ENCODE data around the gene CLASP1. TPM values are rescaled to one million over a fixed set of nuclear protein-coding genes. Genes with fewer than 3 reads are reported as not detected.
"Not testable (repeated sequence)": the region's sequence is repeated elsewhere in the genome, so short reads cannot be mapped to it uniquely, and the experiment has no call there.

The CLASP1 gene
- total and polyA plus RNA-seq, 2 experiments from 2014 or later = 20.1 to 37.4 TPM

DNA sequence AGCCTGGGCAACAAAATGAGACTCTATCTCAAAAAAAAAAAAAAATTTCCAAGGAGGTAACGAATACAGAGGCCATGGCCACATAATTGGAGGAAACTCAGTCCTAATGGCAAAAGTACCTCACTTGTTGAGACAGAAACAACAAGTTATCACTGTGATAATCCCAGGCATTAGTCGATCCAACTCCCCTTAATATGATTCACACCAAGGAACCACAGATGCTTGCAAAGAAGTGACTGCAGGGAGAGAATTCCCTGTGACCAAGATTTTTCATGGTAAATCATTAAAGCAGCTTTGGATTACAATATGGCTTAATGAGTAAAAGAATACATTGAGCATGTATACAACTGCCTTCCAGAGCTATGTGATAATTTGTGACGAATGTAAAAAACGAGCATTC, 199.0 kb downstream of the CLASP1 start:
- no peak overlapping the region for H3K4me3 ChIP-seq
- H3K9me3 ChIP-seq (ENCODE audit: low read depth) = no peaks in the 10 kb centered on the region
- no peak overlapping the region for H3K4me2 ChIP-seq (ENCODE audit: unreplicated experiment)
- H3K27me3 ChIP-seq (replicated peaks; ENCODE audit: insufficient read depth) = no peaks in the 10 kb centered on the region
- no peaks in the 10 kb centered on the region for H3K9me2 ChIP-seq (ENCODE audit: insufficient read depth)
- H2AFZ ChIP-seq = no peak overlapping the region
- no peak for TF ChIP-seq EZH2 (IDR thresholded peaks at IDR 0.05; ENCODE audit: insufficient read depth, poor library complexity, severe bottlenecking)
- TF ChIP-seq EZH2phosphoT487 (IDR thresholded peaks at IDR 0.05; ENCODE audit: insufficient read depth, low read depth) = no peak
- 79 to 87% methylated on average over 4 of the region's 4 CpGs for WGBS, 2 experiments (ENCODE audit: low coverage in 1 of 2, low lambda C conversion rate in 2 of 2, missing lambda C conversion rate in 2 of 2)
- in situ Hi-C loops (cut with MboI) = no loop called here
- H3K79me2 ChIP-seq (ENCODE audit: insufficient read depth) = 0 out of 2 replicates have a peak, but pooled peaks cover 4% of the 10 kb centered on the region
- no peaks in the 10 kb centered on the region for H3F3A ChIP-seq (ENCODE audit: insufficient read depth)
- no peak overlapping the region for H3K9ac ChIP-seq
- H4K20me1 ChIP-seq (ENCODE audit: insufficient read depth) = no peaks in the 10 kb centered on the region
- H3K4me1 ChIP-seq (ENCODE audit: insufficient read depth) = no peaks in the 10 kb centered on the region; the same call in 1 of the 2 replicates
- no peak overlapping the region for H3K27ac ChIP-seq
- H3K36me3 ChIP-seq (ENCODE audit: low read depth) = peaks cover 37% of the 10 kb centered on the region
- DNase-seq = no peak

DNA sequence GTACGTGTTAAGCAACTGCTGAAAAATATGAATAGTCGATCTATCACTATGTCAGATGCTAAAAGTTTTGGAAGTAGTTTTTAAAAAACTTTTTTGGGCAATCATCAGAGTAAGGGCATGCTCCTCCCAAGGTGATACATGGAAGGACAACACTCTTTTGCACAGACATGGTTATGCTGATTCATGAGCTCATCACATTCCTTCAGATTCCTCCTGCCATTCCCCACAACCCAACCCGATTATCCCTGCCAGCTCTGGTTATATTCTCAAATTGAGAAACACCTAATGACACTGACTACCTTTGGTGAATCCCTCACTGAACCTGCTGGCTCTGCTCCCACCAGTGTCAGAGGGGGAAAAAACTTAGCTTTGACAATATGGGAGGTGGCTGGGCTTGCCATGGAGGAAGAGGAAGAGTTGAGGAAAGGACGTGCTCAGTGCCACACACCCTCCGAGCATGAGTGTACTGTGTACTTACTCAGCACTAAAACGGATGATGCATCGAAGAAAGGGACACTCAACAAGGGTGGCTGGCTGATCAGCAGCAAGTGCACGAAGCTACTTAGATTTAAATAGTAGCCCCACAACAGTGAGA, 202.5 kb downstream of the CLASP1 start:
- Histone ChIP-seq H3K9me2 (ENCODE audit: insufficient read depth) (no peaks in the 10 kb centered on the region), H3K9ac (no peak overlapping the region), H3K79me2 (ENCODE audit: insufficient read depth) (no peaks in the 10 kb centered on the region), H3K4me1 (ENCODE audit: insufficient read depth) (no peaks in the 10 kb centered on the region), H3K4me3 (no peak overlapping the region), H3K4me2 (ENCODE audit: unreplicated experiment) (no peak overlapping the region), H2AFZ (no peak overlapping the region), H3K27me3 (replicated peaks; ENCODE audit: insufficient read depth) (no peaks in the 10 kb centered on the region), H3K36me3 (ENCODE audit: low read depth) (peaks cover 58% of the 10 kb centered on the region), H3K9me3 (ENCODE audit: low read depth) (no peaks in the 10 kb centered on the region), H3F3A (ENCODE audit: insufficient read depth) (no peaks in the 10 kb centered on the region), H4K20me1 (ENCODE audit: insufficient read depth) (no peaks in the 10 kb centered on the region), H3K27ac (no peak overlapping the region)
- TF ChIP-seq EZH2phosphoT487 (IDR thresholded peaks at IDR 0.05; ENCODE audit: insufficient read depth, low read depth) (no peak), EZH2 (IDR thresholded peaks at IDR 0.05; ENCODE audit: insufficient read depth, poor library complexity, severe bottlenecking) (no peak)
- DNase-seq = no peak
- in situ Hi-C loops (cut with MboI) = no loop called here
- 87 to 88% methylated on average over 8 of the region's 8 CpGs for WGBS, 2 experiments (ENCODE audit: low coverage in 1 of 2, low lambda C conversion rate in 2 of 2, missing lambda C conversion rate in 2 of 2)

- H3K9ac ChIP-seq = no peak overlapping the region
- TF ChIP-seq EZH2 (IDR thresholded peaks at IDR 0.05; ENCODE audit: insufficient read depth, poor library complexity, severe bottlenecking) (no peak), EZH2phosphoT487 (IDR thresholded peaks at IDR 0.05; ENCODE audit: insufficient read depth, low read depth) (no peak)
- no peak overlapping the region for H3K4me2 ChIP-seq (ENCODE audit: unreplicated experiment)
Measured at GRCh38 chr2:121442889-121443288, 206.4 kb downstream of the CLASP1 start.

DNA sequence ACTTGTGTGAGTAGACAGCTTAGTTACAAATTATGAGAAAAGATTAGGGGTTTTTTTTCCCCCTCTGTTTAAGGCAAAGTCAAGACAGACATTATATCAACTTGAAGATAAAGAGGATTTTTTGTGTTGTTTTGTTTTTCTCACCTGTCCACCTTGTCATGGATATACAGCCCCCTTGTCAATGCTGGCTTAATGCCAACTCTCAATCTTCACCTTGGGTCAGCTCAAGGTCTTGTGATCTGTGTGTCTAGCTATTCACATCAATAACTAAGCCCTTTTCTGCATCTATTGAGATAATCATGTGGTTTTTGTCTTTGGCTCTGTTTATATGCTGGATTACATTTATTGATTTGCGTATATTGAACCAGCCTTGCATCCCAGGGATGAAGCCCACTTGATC, 211.0 kb downstream of the CLASP1 start:
- H3K4me3 ChIP-seq; H4K20me1 ChIP-seq (ENCODE audit: insufficient read depth): not testable (repeated sequence)

More at GRCh38 chr2:121442889-121443288, 206.4 kb downstream of the CLASP1 start:
- H2AFZ ChIP-seq = no peak overlapping the region
- no peaks in the 10 kb centered on the region for H3K27me3 ChIP-seq (replicated peaks; ENCODE audit: insufficient read depth)
- no peak overlapping the region for H3K27ac ChIP-seq
- in situ Hi-C loops (cut with MboI) = no loop called here
- peaks cover 53% of the 10 kb centered on the region for H3K36me3 ChIP-seq (ENCODE audit: low read depth)
- no peaks in the 10 kb centered on the region for H4K20me1 ChIP-seq (ENCODE audit: insufficient read depth)
- no peaks in the 10 kb centered on the region for H3K79me2 ChIP-seq (ENCODE audit: insufficient read depth)
- H3K4me3 ChIP-seq = no peak overlapping the region
- WGBS, 2 experiments (ENCODE audit: low coverage in 1 of 2, low lambda C conversion rate in 2 of 2, missing lambda C conversion rate in 2 of 2) = 98 to 100% methylated on average over 3 of the region's 3 CpGs
- H3K4me1 ChIP-seq (ENCODE audit: insufficient read depth) = no peaks in the 10 kb centered on the region
- DNase-seq = no peak
- H3K9me3 ChIP-seq (ENCODE audit: low read depth) = no peaks in the 10 kb centered on the region
- no peaks in the 10 kb centered on the region for H3K9me2 ChIP-seq (ENCODE audit: insufficient read depth)
- H3F3A ChIP-seq (ENCODE audit: insufficient read depth) = no peaks in the 10 kb centered on the region

GRCh38 chr2:121436918-121437317, 212.3 kb downstream of the CLASP1 start:
- Histone ChIP-seq H4K20me1 (ENCODE audit: insufficient read depth) (no peaks in the 10 kb centered on the region), H3K79me2 (ENCODE audit: insufficient read depth) (no peaks in the 10 kb centered on the region), H3K9me3 (ENCODE audit: low read depth) (no peaks in the 10 kb centered on the region), H3K36me3 (ENCODE audit: low read depth) (peaks cover 12% of the 10 kb centered on the region), H3K9me2 (ENCODE audit: insufficient read depth) (no peaks in the 10 kb centered on the region), H3F3A (ENCODE audit: insufficient read depth) (no peaks in the 10 kb centered on the region), H3K4me3 (no peak overlapping the region), H3K4me2 (ENCODE audit: unreplicated experiment) (no peak overlapping the region), H2AFZ (no peak overlapping the region), H3K4me1 (ENCODE audit: insufficient read depth) (no peaks in the 10 kb centered on the region), H3K27me3 (replicated peaks; ENCODE audit: insufficient read depth) (no peaks in the 10 kb centered on the region), H3K27ac (no peak overlapping the region), H3K9ac (no peak overlapping the region)
- WGBS, 2 experiments (ENCODE audit: low coverage in 1 of 2, low lambda C conversion rate in 2 of 2, missing lambda C conversion rate in 2 of 2) = 96 to 100% methylated on average over 3 of the region's 3 CpGs
- no peak for TF ChIP-seq EZH2 (IDR thresholded peaks at IDR 0.05; ENCODE audit: insufficient read depth, poor library complexity, severe bottlenecking)
- no peak for TF ChIP-seq EZH2phosphoT487 (IDR thresholded peaks at IDR 0.05; ENCODE audit: insufficient read depth, low read depth)
- DNase-seq = no peak
- in situ Hi-C loops (cut with MboI) = no loop called here

More for the DNA sequence above, 211.0 kb downstream of the CLASP1 start:
- H3K9ac ChIP-seq; H3K79me2 ChIP-seq (ENCODE audit: insufficient read depth); DNase-seq; H3K27ac ChIP-seq; H3K27me3 ChIP-seq (replicated peaks; ENCODE audit: insufficient read depth); H3K4me1 ChIP-seq (ENCODE audit: insufficient read depth); H3K4me2 ChIP-seq (ENCODE audit: unreplicated experiment); H3K9me2 ChIP-seq (ENCODE audit: insufficient read depth); H2AFZ ChIP-seq; H3F3A ChIP-seq (ENCODE audit: insufficient read depth); in situ Hi-C loops (cut with MboI); H3K9me3 ChIP-seq (ENCODE audit: low read depth): not testable (repeated sequence)
- 84 to 100% methylated on average over 1 of the region's 1 CpG for WGBS, 2 experiments (ENCODE audit: low coverage in 1 of 2, low lambda C conversion rate in 2 of 2, missing lambda C conversion rate in 2 of 2)
- H3K36me3 ChIP-seq (ENCODE audit: low read depth) = peaks cover 20% of the 10 kb centered on the region

Data from GM23248 (cell line).